BJ (cell line): ENCODE results near the gene UPF2. TPM values are rescaled to one million over a fixed set of nuclear protein-coding genes. Genes with fewer than 3 reads are reported as not detected.
"Not testable (repeated sequence)": the region's sequence is repeated elsewhere in the genome, so short reads cannot be mapped to it uniquely, and the experiment has no call there.

Experiments used
- CTCF ChIA-PET: fragments of 350-600 bp; formaldehyde crosslinking; extraction: SDS; loops from one replicate; lab custom pipeline; 2021; ENCODE audit warnings: antibody characterized with exemption, inconsistent platforms; lab: Yijun Ruan, JAX
- POLR2A ChIA-PET: fragments of 300-600 bp; sonication (Branson Sonifier 250); formaldehyde crosslinking; extraction: SDS; loops from one replicate; lab custom pipeline; 2021; ENCODE audit warnings: antibody characterized with exemption; lab: Charles Lee
- DNase-seq: peaks from one replicate; pipeline ENCODE4 v3.0.0-alpha.2; 2011; ENCODE audit warnings: low read depth
- H3K27me3 ChIP-seq: 2 replicates; pipeline ENCODE4 v1.6.0; 2011; ENCODE audit warnings: low read length; ENCODE audit not compliant: control insufficient read depth, insufficient read depth
- H3K36me3 ChIP-seq: 2 replicates; pipeline ENCODE4 v1.5.1; 2011; ENCODE audit warnings: low read length; ENCODE audit not compliant: control insufficient read depth, insufficient read depth
- H3K4me3 ChIP-seq: 2 replicates; pipeline ENCODE4 v1.5.1; 2011; ENCODE audit warnings: low read depth, mild to moderate bottlenecking, control low read depth, low read length
- CTCF ChIP-seq: IDR thresholded peaks from 2 replicates; pipeline ENCODE4 v1.5.1; 2011; ENCODE audit warnings: low read depth, mild to moderate bottlenecking, control low read depth, inconsistent platforms, low read length, moderate library complexity; ENCODE audit not compliant: insufficient read depth
- polyA plus RNA-seq: library from polyadenylated mRNA; depleted of rRNA; stranded (reverse); fragments of >200 nt; gene quantifications from 2 replicates; pipeline ENCODE4 v1.2.3, GENCODE V29; 2011

UPF2 gene
- polyA plus RNA-seq, 1 experiment, result 5.5 TPM

GRCh38 chr10:11993834-11994468 lies 48.7 kb downstream of the UPF2 start:
- peaks cover 3% of the 10 kb centered on the region for H3K36me3 ChIP-seq
- CTCF ChIA-PET, result interaction anchor here (0.6 kb wide), 1 partner anchor 576 kb away, joined by 3 read pairs; no protein-coding TSS in a partner anchor

GRCh38 chr10:11988924-11989323 lies 53.7 kb downstream of the UPF2 start:
- Histone ChIP-seq H3K4me3 (no peak overlapping the region), H3K36me3 (peaks cover 3% of the 10 kb centered on the region; the same call in 1 of the 2 replicates), H3K27me3 (no peaks in the 10 kb centered on the region)
- ChIA-PET CTCF (interaction anchor here (2.2 kb wide), 1 partner anchor 206 kb away, joined by 11 read pairs; no protein-coding TSS in a partner anchor), POLR2A (no interaction called here)
- TF ChIP-seq CTCF, result no peak
- no peak for DNase-seq

More at GRCh38 chr10:11993834-11994468, 48.7 kb downstream of the UPF2 start:
- POLR2A ChIA-PET, result no interaction called here
- no peak for TF ChIP-seq CTCF
- no peak overlapping the region for H3K4me3 ChIP-seq
- no peaks in the 10 kb centered on the region for H3K27me3 ChIP-seq
- DNase-seq, result no peak

GRCh38 chr10:11986593-11987216 lies 55.9 kb downstream of the UPF2 start:
- CTCF ChIA-PET, result interaction anchor here (0.6 to 2.6 kb wide), 32 partner anchors 9 to 718 kb away, joined by 3 to 30 read pairs (median 4); no protein-coding TSS in a partner anchor
- DNase-seq, result peak; percentile 34
- Histone ChIP-seq H3K36me3 (peaks cover 4% of the 10 kb centered on the region; the same call in 1 of the 2 replicates), H3K4me3 (no peak overlapping the region), H3K27me3 (no peaks in the 10 kb centered on the region)
- peak; percentile 84 for TF ChIP-seq CTCF
- POLR2A ChIA-PET, result no interaction called here

GRCh38 chr10:11982253-11982652 lies 60.4 kb downstream of the UPF2 start:
- Histone ChIP-seq H3K27me3 (no peaks in the 10 kb centered on the region), H3K4me3 (no peak overlapping the region), H3K36me3 (0 out of 2 replicates have a peak, but pooled peaks cover 3% of the 10 kb centered on the region)
- CTCF ChIA-PET, result interaction anchor here (1.8 kb wide), 1 partner anchor 190 kb away, joined by 4 read pairs; no protein-coding TSS in a partner anchor
- TF ChIP-seq CTCF, result no peak
- no peak for DNase-seq
- POLR2A ChIA-PET, result no interaction called here

- POLR2A ChIA-PET, result no interaction called here
- CTCF ChIA-PET, result interaction anchor here (1.5 kb wide), 1 partner anchor 11 kb away, joined by 7 read pairs; no protein-coding TSS in a partner anchor
- no peak for TF ChIP-seq CTCF
Observed at GRCh38 chr10:11975795-11976194, 66.8 kb downstream of the UPF2 start.

GRCh38 chr10:11972523-11972922 lies 70.1 kb downstream of the UPF2 start:
- CTCF ChIA-PET, H3K27me3 ChIP-seq, DNase-seq, H3K4me3 ChIP-seq, POLR2A ChIA-PET, H3K36me3 ChIP-seq: not testable (repeated sequence)

More at GRCh38 chr10:11975795-11976194, 66.8 kb downstream of the UPF2 start:
- no peak for DNase-seq
- H3K4me3 ChIP-seq, result no peak overlapping the region
- peaks cover 2% of the 10 kb centered on the region; the same call in 1 of the 2 replicates for H3K36me3 ChIP-seq
- no peaks in the 10 kb centered on the region for H3K27me3 ChIP-seq
